DOHH2 (cell line): ENCODE data around the gene C16orf92.

ENCODE experiments used
- CTCF ChIP-seq: fragments of 200-600 bp; sonication (generic); IDR thresholded peaks from one replicate; pipeline ENCODE4 v1.5.1; 2014; ENCODE audit warnings: antibody characterized with exemption, mild to moderate bottlenecking, low read depth, low read length; ENCODE audit not compliant: poor library complexity, severe bottlenecking
- EZH2phosphoT487 ChIP-seq: fragments of 200-600 bp; sonication (generic); IDR thresholded peaks from 2 replicates; pipeline ENCODE4 v1.6.1; 2017; ENCODE audit warnings: borderline replicate concordance, mild to moderate bottlenecking, antibody characterized with exemption, low read length, moderate library complexity, mixed read lengths

DNA sequence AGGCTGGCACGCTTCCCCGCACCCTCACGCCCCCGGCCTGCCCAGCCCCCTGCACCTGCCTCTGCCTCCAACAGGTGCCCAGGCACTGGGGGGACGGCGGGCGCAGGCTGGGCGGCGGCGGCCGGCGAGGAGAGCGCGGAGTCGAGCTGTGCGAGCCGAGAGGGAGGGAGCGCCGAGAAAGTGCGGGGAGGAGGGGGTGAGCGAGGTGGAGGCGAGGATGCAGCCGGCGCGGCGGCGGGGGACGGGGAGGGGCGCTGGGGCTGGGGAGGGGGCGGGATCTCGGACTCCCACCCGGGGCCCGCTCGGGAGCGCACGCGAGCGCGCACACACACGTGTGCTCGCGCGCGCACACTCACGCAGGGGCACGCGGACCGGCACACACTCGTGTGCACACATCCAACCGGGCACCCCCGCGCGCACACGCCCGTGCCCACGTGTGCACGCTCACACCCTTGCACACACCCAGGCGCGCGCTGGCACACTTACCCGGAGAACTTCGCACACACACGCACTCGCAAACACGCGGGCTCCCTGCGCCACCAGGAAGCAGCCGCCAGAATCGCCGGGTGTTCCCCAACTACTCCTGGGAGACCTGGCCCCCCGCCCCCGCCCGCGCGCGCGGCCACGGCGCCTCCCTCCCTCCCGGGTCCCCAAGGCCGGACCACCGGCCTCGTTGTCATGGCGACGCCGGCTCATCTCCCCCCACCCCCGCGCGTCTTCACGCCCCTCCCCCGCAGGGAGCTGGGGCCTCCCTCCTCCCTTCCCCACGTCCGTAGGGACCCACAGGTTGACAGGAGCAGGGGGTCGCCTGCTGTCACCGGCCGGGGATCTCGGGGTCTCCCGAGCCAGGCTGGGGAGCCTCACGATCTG is 11.9 kb upstream of the C16orf92 start, which contains the start of gene DOC2A:
- TF ChIP-seq CTCF: no peak
- 0 out of 2 replicates have a peak, but pooled peaks have one; percentile 25 for TF ChIP-seq EZH2phosphoT487
